ENCODE measurements around the gene DNAAF8.
"Not testable (repeated sequence)": the region's sequence is repeated elsewhere in the genome, so short reads cannot be mapped to it uniquely, and the experiment has no call there.

The DNAAF8 gene

GRCh38 chr16:4726616-4727015 lies 7.7 kb upstream of the DNAAF8 start:
- Mint-ChIP-seq H3K27ac (no peak overlapping the region), H3K36me3 (ENCODE audit: low read depth) (peaks cover 1% of the 10 kb centered on the region)

GRCh38 chr16:4728676-4729075 lies 5.7 kb upstream of the DNAAF8 start:
- no peaks in the 10 kb centered on the region for H3K27me3 Mint-ChIP-seq (ENCODE audit: low read depth)
- no peak overlapping the region for H3K27ac Mint-ChIP-seq
- H3K4me1 Mint-ChIP-seq (ENCODE audit: low read depth), result peaks cover 6% of the 10 kb centered on the region
- no peak for DNase-seq (ENCODE audit: low spot score)
- H3K4me3 Mint-ChIP-seq, result no peak overlapping the region
- H3K36me3 Mint-ChIP-seq (ENCODE audit: low read depth), result peaks cover 1% of the 10 kb centered on the region
- no peaks in the 10 kb centered on the region for H3K9me3 Mint-ChIP-seq

More at GRCh38 chr16:4726616-4727015, 7.7 kb upstream of the DNAAF8 start:
- H3K27me3 Mint-ChIP-seq (ENCODE audit: low read depth), result no peaks in the 10 kb centered on the region
- H3K9me3 Mint-ChIP-seq, result no peaks in the 10 kb centered on the region
- no peak for DNase-seq (ENCODE audit: low spot score)
- H3K4me3 Mint-ChIP-seq, result no peak overlapping the region
- no peaks in the 10 kb centered on the region for H3K4me1 Mint-ChIP-seq (ENCODE audit: low read depth)

GRCh38 chr16:4729876-4730275 lies 4.5 kb upstream of the DNAAF8 start:
- Mint-ChIP-seq H3K27ac (no peak overlapping the region), H3K4me1 (ENCODE audit: low read depth) (peaks cover 7% of the 10 kb centered on the region)

GRCh38 chr16:4733211-4733742 lies 1.1 kb upstream of the DNAAF8 start:
- Mint-ChIP-seq H3K36me3 (ENCODE audit: low read depth) (peaks cover 1% of the 10 kb centered on the region), H3K27ac (peak overlapping the region; percentile 57), H3K9me3 (no peaks in the 10 kb centered on the region), H3K27me3 (ENCODE audit: low read depth) (no peaks in the 10 kb centered on the region), H3K4me1 (ENCODE audit: low read depth) (peaks cover 13% of the 10 kb centered on the region), H3K4me3 (peak overlapping the region; percentile 86)
- DNase-seq (ENCODE audit: low spot score), result no peak

More at GRCh38 chr16:4729876-4730275, 4.5 kb upstream of the DNAAF8 start:
- no peak overlapping the region for H3K4me3 Mint-ChIP-seq
- peaks cover 1% of the 10 kb centered on the region for H3K36me3 Mint-ChIP-seq (ENCODE audit: low read depth)
- no peak for DNase-seq (ENCODE audit: low spot score)
- no peaks in the 10 kb centered on the region for H3K27me3 Mint-ChIP-seq (ENCODE audit: low read depth)
- H3K9me3 Mint-ChIP-seq, result no peaks in the 10 kb centered on the region

GRCh38 chr16:4733747-4734062 lies 632 bp upstream of the DNAAF8 start:
- Mint-ChIP-seq H3K36me3 (ENCODE audit: low read depth) (no peaks in the 10 kb centered on the region), H3K4me3 (peak overlapping the region; percentile 86), H3K27me3 (ENCODE audit: low read depth) (no peaks in the 10 kb centered on the region), H3K9me3 (no peaks in the 10 kb centered on the region), H3K4me1 (ENCODE audit: low read depth) (peaks cover 13% of the 10 kb centered on the region), H3K27ac (peak overlapping the region; percentile 62)
- DNase-seq (ENCODE audit: low spot score), result no peak

GRCh38 chr16:4734730-4735535 lies 596 bp downstream of the DNAAF8 start:
- Mint-ChIP-seq H3K4me1 (ENCODE audit: low read depth) (peaks cover 13% of the 10 kb centered on the region), H3K9me3 (no peaks in the 10 kb centered on the region), H3K4me3 (peak overlapping the region; percentile 91), H3K36me3 (ENCODE audit: low read depth) (no peaks in the 10 kb centered on the region), H3K27me3 (ENCODE audit: low read depth) (no peaks in the 10 kb centered on the region), H3K27ac (peak overlapping the region; percentile 87)
- DNase-seq (ENCODE audit: low spot score), result peak; percentile 86

- no peaks in the 10 kb centered on the region for H3K27me3 Mint-ChIP-seq (ENCODE audit: low read depth)
- no peaks in the 10 kb centered on the region for H3K9me3 Mint-ChIP-seq
- H3K27ac Mint-ChIP-seq, result no peak overlapping the region
- no peak overlapping the region for H3K4me3 Mint-ChIP-seq
- peaks cover 13% of the 10 kb centered on the region for H3K4me1 Mint-ChIP-seq (ENCODE audit: low read depth)
- H3K36me3 Mint-ChIP-seq (ENCODE audit: low read depth), result no peaks in the 10 kb centered on the region
- DNase-seq (ENCODE audit: low spot score), result no peak
Observed at GRCh38 chr16:4736546-4736945, 2.2 kb downstream of the DNAAF8 start.

GRCh38 chr16:4737545-4737944 lies 3.2 kb downstream of the DNAAF8 start:
- Mint-ChIP-seq H3K4me1 (ENCODE audit: low read depth) (peaks cover 13% of the 10 kb centered on the region), H3K36me3 (ENCODE audit: low read depth) (no peaks in the 10 kb centered on the region), H3K4me3 (no peak overlapping the region), H3K27me3 (ENCODE audit: low read depth) (no peaks in the 10 kb centered on the region), H3K9me3 (no peaks in the 10 kb centered on the region), H3K27ac (no peak overlapping the region)
- DNase-seq (ENCODE audit: low spot score), result no peak

- H3K9me3 Mint-ChIP-seq; H3K36me3 Mint-ChIP-seq (ENCODE audit: low read depth); H3K27me3 Mint-ChIP-seq (ENCODE audit: low read depth); H3K4me3 Mint-ChIP-seq; H3K27ac Mint-ChIP-seq; H3K4me1 Mint-ChIP-seq (ENCODE audit: low read depth); DNase-seq (ENCODE audit: low spot score): not testable (repeated sequence)
Observed at GRCh38 chr16:4738370-4738769, 4.0 kb downstream of the DNAAF8 start.

- DNase-seq (ENCODE audit: low spot score), result no peak
- peak overlapping the region; percentile 34 for H3K4me3 Mint-ChIP-seq
- no peaks in the 10 kb centered on the region for H3K36me3 Mint-ChIP-seq (ENCODE audit: low read depth)
- peaks cover 11% of the 10 kb centered on the region for H3K4me1 Mint-ChIP-seq (ENCODE audit: low read depth)
- H3K27ac Mint-ChIP-seq, result peak overlapping the region; percentile 47
- no peaks in the 10 kb centered on the region for H3K27me3 Mint-ChIP-seq (ENCODE audit: low read depth)
- no peaks in the 10 kb centered on the region for H3K9me3 Mint-ChIP-seq
Observed at GRCh38 chr16:4743226-4743878, 9.0 kb downstream of the DNAAF8 start.

- H3K9me3 Mint-ChIP-seq, result no peaks in the 10 kb centered on the region
- DNase-seq (ENCODE audit: low spot score), result no peak
- no peaks in the 10 kb centered on the region for H3K36me3 Mint-ChIP-seq (ENCODE audit: low read depth)
- no peak overlapping the region for H3K27ac Mint-ChIP-seq
- peaks cover 11% of the 10 kb centered on the region for H3K4me1 Mint-ChIP-seq (ENCODE audit: low read depth)
- H3K4me3 Mint-ChIP-seq, result no peak overlapping the region
- H3K27me3 Mint-ChIP-seq (ENCODE audit: low read depth), result no peaks in the 10 kb centered on the region
Observed at GRCh38 chr16:4744555-4745273, 10.4 kb downstream of the DNAAF8 start.

GRCh38 chr16:4745274-4745569 lies 10.9 kb downstream of the DNAAF8 start:
- H3K4me3 Mint-ChIP-seq, result no peak overlapping the region
- H3K27me3 Mint-ChIP-seq (ENCODE audit: low read depth), result no peaks in the 10 kb centered on the region
- H3K4me1 Mint-ChIP-seq (ENCODE audit: low read depth), result peaks cover 11% of the 10 kb centered on the region
- H3K36me3 Mint-ChIP-seq (ENCODE audit: low read depth), result no peaks in the 10 kb centered on the region
- DNase-seq (ENCODE audit: low spot score), result no peak
- H3K27ac Mint-ChIP-seq, result no peak overlapping the region
- H3K9me3 Mint-ChIP-seq, result no peaks in the 10 kb centered on the region

GRCh38 chr16:4746215-4746614 lies 11.9 kb downstream of the DNAAF8 start:
- no peak for DNase-seq (ENCODE audit: low spot score)

GRCh38 chr16:4746991-4747574 lies 12.7 kb downstream of the DNAAF8 start:
- no peaks in the 10 kb centered on the region for H3K27me3 Mint-ChIP-seq (ENCODE audit: low read depth)
- peaks cover 11% of the 10 kb centered on the region for H3K4me1 Mint-ChIP-seq (ENCODE audit: low read depth)
- peaks cover 2% of the 10 kb centered on the region for H3K36me3 Mint-ChIP-seq (ENCODE audit: low read depth)
- no peaks in the 10 kb centered on the region for H3K9me3 Mint-ChIP-seq
- no peak overlapping the region for H3K4me3 Mint-ChIP-seq
- DNase-seq (ENCODE audit: low spot score), result no peak
- H3K27ac Mint-ChIP-seq, result no peak overlapping the region

More at GRCh38 chr16:4746215-4746614, 11.9 kb downstream of the DNAAF8 start:
- no peaks in the 10 kb centered on the region for H3K36me3 Mint-ChIP-seq (ENCODE audit: low read depth)
- H3K4me1 Mint-ChIP-seq (ENCODE audit: low read depth), result peaks cover 11% of the 10 kb centered on the region
- H3K4me3 Mint-ChIP-seq, result no peak overlapping the region
- H3K27me3 Mint-ChIP-seq (ENCODE audit: low read depth), result no peaks in the 10 kb centered on the region
- H3K9me3 Mint-ChIP-seq, result no peaks in the 10 kb centered on the region
- no peak overlapping the region for H3K27ac Mint-ChIP-seq

All from T-helper 2 cell treated with Interferon-gamma antibody and Interleukin-4, amounts not matched to agents 5 μg/mL and 100 μg/mL, for 36 hours (primary cell).